Measurements from ENCODE around the gene CDH12. TPM values are rescaled to one million over a fixed set of nuclear protein-coding genes. Genes with fewer than 3 reads are reported as not detected.

CDH12 gene
- total RNA-seq, 3 donors from 2014 or later = not detected

DNA sequence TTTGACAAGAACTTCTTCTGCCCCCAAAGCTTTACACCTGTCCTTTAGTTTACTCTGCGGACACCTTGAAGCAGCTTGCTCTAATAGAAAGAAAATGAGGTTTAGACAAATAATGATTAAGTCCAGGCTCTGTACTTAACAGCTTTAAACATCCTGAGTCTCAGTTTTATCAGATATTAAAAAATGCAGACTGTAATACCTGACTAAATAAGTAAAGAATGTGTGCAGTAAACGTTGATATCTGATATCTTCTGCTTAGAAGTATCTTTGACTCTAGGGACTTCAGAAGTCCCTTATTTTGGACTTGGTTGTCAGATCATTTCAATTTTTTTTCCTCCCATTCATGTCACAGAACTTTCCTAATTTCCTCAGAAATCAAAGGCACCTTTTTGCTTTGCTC is 1060.4 kb downstream of the CDH12 start:
- H3K4me1 Mint-ChIP-seq (ENCODE audit: low read depth) = no peaks in the 10 kb centered on the region
- ATAC-seq = no peak
- H3K9me3 Mint-ChIP-seq = peaks cover 5% of the 10 kb centered on the region
- H3K27me3 Mint-ChIP-seq (ENCODE audit: low read depth) = no peaks in the 10 kb centered on the region
- no peak overlapping the region for H3K4me3 Mint-ChIP-seq
- no peak for DNase-seq
- no peaks in the 10 kb centered on the region for H3K36me3 Mint-ChIP-seq (ENCODE audit: insufficient read depth)

DNA sequence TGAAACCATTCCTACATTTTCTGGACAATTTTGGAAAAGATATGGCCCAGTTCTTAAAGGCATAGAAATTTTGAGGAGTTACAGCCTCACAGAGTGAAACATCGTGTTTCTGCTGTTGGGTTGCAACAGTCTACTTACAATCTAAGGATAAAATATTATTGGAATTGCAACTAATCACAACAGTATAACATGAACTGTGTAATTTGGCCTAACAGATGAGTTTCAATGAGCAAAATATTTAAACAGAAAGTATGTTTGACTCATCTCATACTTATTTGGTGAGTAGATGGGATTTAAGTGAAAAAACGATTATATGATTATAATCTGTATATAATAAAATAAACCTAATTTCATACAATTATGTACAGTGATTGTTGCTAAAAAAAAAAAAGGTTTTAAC is 1061.8 kb downstream of the CDH12 start:
- no peak overlapping the region for H3K4me3 Mint-ChIP-seq
- no peaks in the 10 kb centered on the region for H3K27me3 Mint-ChIP-seq (ENCODE audit: low read depth)
- no peaks in the 10 kb centered on the region for H3K36me3 Mint-ChIP-seq (ENCODE audit: insufficient read depth)
- no peak for DNase-seq
- peaks cover 5% of the 10 kb centered on the region for H3K9me3 Mint-ChIP-seq
- no peak for ATAC-seq
- H3K4me1 Mint-ChIP-seq (ENCODE audit: low read depth) = no peaks in the 10 kb centered on the region

DNA sequence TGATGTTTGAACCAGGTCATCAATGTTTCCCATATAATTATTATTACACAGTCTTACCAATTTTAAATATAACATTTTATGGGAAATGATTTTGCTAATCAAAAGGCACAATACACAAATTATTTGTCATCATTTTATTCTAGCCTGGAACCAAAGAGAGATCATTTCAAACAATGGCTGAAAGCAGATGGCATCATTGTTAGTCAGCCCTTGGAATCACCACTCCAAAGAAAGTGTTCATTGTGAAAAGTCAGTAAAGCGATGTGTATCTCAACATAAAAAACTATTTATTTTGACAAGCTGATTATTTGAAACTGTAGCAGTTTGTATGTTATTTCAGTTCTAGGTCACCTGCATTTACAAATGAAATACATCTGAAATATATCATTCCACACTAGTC is 1068.7 kb downstream of the CDH12 start:
- no peak overlapping the region for H3K4me3 Mint-ChIP-seq
- H3K9me3 Mint-ChIP-seq = peaks cover 4% of the 10 kb centered on the region
- no peaks in the 10 kb centered on the region for H3K4me1 Mint-ChIP-seq (ENCODE audit: low read depth)
- no peaks in the 10 kb centered on the region for H3K36me3 Mint-ChIP-seq (ENCODE audit: insufficient read depth)
- DNase-seq = no peak
- H3K27me3 Mint-ChIP-seq (ENCODE audit: low read depth) = no peaks in the 10 kb centered on the region
- no peak for ATAC-seq

DNA sequence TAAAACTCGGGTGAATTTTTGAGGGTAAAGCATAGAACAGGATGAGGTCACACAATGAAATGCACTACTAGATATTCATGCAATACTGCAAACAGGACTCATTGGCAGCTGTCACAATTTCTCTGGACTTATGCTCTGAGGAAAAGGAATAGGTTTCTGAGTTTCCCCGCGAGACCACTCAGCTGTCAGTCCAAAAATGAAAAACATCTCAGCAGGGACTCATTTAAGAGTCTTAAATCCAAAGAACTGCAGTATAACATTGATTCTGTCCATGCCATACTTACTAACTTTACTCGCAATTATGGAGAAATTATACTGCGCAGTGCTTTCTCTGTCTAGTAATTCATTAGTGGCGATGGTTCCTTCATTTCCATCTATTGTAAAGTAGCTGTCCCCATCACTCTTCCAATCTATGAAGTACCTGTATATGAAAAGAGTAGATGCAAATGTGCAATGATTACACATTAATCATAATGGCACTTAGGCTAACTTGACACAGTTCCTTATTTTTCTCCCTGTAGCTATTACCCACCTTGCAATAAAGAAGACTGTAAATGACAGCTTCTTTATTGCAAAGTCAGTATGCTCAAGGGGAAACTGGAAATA is 1070.0 kb downstream of the CDH12 start:
- H3K36me3 Mint-ChIP-seq (ENCODE audit: insufficient read depth) = no peaks in the 10 kb centered on the region
- no peaks in the 10 kb centered on the region for H3K4me1 Mint-ChIP-seq (ENCODE audit: low read depth)
- no peak for DNase-seq
- H3K9me3 Mint-ChIP-seq = peaks cover 4% of the 10 kb centered on the region
- no peak overlapping the region for H3K4me3 Mint-ChIP-seq
- H3K27me3 Mint-ChIP-seq (ENCODE audit: low read depth) = no peaks in the 10 kb centered on the region
- ATAC-seq = no peak

DNA sequence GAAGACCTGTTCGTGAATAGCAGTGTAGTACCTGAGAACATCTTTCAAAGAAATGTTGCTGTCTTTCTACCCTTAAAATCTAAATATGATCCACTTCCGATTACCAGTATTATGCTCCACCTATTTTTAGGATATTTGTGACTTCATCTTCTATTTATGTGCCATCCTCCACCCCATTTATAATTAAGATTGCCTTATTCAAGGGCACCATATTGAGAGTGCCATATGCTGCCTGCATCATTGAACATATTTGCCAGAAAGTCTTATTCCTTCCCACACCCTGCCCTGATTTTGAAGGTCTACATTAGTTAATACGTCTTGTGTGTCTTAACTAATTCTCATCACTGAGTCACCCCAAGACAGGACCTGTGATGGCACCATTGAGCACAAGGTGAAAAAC is 1076.7 kb downstream of the CDH12 start:
- no peak for DNase-seq
- Mint-ChIP-seq H3K9me3 (peaks cover 12% of the 10 kb centered on the region), H3K4me3 (no peak overlapping the region), H3K36me3 (ENCODE audit: insufficient read depth) (no peaks in the 10 kb centered on the region), H3K4me1 (ENCODE audit: low read depth) (no peaks in the 10 kb centered on the region), H3K27me3 (ENCODE audit: low read depth) (no peaks in the 10 kb centered on the region)
- no peak for ATAC-seq

DNA sequence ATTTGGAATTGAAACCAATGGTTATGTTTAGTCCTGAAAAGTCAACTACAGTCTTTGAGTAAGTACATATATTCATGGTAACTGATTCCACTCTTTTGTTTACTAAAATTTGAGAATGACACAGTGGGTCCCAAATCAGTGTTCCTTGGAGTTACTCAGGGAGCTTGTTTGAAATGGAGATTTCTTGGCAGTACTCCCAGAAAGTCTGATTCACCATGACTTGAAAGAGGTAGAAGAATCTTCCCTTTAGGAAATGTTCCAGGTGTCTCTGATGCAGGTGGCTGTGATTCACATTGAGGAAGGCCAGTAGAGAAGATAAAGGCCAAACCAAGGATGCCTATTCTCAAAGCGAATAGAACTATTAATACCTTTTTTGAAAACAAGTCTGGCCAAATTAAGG is 1078.3 kb downstream of the CDH12 start:
- DNase-seq = no peak
- no peaks in the 10 kb centered on the region for H3K27me3 Mint-ChIP-seq (ENCODE audit: low read depth)
- H3K4me1 Mint-ChIP-seq (ENCODE audit: low read depth) = no peaks in the 10 kb centered on the region
- no peak overlapping the region for H3K4me3 Mint-ChIP-seq
- H3K36me3 Mint-ChIP-seq (ENCODE audit: insufficient read depth) = no peaks in the 10 kb centered on the region
- peaks cover 15% of the 10 kb centered on the region for H3K9me3 Mint-ChIP-seq
- no peak for ATAC-seq

DNA sequence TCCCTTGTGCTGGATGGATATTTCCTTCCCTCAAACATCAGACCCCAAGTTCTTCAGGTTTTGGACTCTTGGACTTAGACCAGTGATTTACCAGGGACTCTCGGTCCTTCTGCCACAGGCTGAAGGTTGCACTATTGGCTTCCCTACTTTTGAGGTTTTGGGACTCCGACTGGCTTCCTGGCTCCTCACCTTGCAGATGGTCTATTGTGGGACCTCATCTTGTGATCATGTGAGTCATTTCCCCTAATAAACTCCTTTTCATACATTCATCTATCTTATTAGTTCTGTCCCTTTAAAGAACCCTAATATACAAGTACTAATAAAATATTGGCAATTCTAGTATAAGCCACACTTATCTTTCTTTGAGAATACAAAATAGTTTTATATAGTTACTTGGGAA is 1078.9 kb downstream of the CDH12 start:
- Mint-ChIP-seq H3K4me3 (no peak overlapping the region), H3K27me3 (ENCODE audit: low read depth) (no peaks in the 10 kb centered on the region), H3K9me3 (peaks cover 16% of the 10 kb centered on the region), H3K4me1 (ENCODE audit: low read depth) (no peaks in the 10 kb centered on the region), H3K36me3 (ENCODE audit: insufficient read depth) (no peaks in the 10 kb centered on the region)
- ATAC-seq (no peak), DNase-seq (no peak)

DNA sequence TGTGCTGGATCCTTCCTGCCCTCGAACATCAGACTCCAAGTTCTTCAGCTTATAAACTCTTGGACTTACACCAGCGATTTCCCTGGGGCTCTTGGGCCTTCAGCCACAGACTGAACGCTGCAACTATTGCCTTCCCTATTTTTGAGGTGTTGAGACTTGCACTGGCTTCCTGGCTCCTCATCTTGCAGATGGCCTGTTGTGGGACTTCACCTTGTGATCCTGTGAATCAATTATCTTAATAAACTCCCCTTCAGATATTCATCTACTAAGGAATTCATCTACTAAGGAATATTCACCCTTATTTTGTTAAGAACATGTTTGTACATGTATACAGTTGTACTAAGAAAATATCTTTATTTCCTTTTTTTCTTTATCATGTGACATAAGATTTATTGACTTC is 1079.7 kb downstream of the CDH12 start:
- peaks cover 18% of the 10 kb centered on the region for H3K9me3 Mint-ChIP-seq
- no peaks in the 10 kb centered on the region for H3K27me3 Mint-ChIP-seq (ENCODE audit: low read depth)
- no peak overlapping the region for H3K4me3 Mint-ChIP-seq
- no peaks in the 10 kb centered on the region for H3K36me3 Mint-ChIP-seq (ENCODE audit: insufficient read depth)
- no peak for ATAC-seq
- no peak for DNase-seq
- no peaks in the 10 kb centered on the region for H3K4me1 Mint-ChIP-seq (ENCODE audit: low read depth)

DNA sequence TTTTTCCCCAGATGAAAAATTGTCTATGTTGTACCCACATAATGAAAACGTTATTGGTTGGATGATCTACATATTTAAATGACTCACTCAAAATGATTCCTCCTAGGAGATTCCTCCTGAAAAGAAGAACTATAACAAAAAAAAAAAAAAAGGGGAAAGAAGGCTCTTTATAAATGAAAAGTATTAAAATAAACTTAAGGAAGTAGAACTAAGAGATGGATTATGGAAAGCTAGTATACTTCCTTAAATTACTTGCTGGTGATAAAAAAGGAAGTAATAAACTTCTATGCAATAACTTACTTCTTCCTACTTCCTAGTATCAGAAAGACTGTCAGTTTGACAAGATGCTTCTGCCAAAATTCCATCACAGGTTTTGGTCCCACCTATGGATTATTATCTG is 1087.7 kb downstream of the CDH12 start:
- Mint-ChIP-seq H3K9me3 (peaks cover 6% of the 10 kb centered on the region), H3K36me3 (ENCODE audit: insufficient read depth) (no peaks in the 10 kb centered on the region), H3K4me3 (no peak overlapping the region), H3K27me3 (ENCODE audit: low read depth) (no peaks in the 10 kb centered on the region), H3K4me1 (ENCODE audit: low read depth) (no peaks in the 10 kb centered on the region)
- ATAC-seq (no peak), DNase-seq (no peak)

DNA sequence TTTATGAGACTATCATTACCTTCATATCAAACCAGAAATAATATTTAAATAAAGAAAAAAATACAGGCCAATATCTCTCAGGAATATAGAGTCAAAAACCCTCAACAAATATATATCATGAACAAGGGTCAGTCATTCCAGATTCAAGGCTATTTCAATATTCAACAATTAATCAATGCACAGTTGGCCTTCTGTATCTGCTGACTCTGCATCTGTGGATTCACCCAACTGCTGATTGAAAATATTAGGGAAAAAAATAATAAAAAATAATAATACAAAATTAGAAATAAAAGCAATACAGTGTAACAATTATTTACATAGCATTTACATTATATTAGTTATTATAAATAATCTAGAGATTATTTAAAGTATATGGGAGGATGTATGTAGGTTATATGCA is 1114.0 kb downstream of the CDH12 start:
- Mint-ChIP-seq H3K4me1 (ENCODE audit: low read depth) (no peaks in the 10 kb centered on the region), H3K9me3 (peaks cover 8% of the 10 kb centered on the region), H3K36me3 (ENCODE audit: insufficient read depth) (no peaks in the 10 kb centered on the region), H3K4me3 (no peak overlapping the region), H3K27me3 (ENCODE audit: low read depth) (no peaks in the 10 kb centered on the region)
- DNase-seq = no peak
- no peak for ATAC-seq

DNA sequence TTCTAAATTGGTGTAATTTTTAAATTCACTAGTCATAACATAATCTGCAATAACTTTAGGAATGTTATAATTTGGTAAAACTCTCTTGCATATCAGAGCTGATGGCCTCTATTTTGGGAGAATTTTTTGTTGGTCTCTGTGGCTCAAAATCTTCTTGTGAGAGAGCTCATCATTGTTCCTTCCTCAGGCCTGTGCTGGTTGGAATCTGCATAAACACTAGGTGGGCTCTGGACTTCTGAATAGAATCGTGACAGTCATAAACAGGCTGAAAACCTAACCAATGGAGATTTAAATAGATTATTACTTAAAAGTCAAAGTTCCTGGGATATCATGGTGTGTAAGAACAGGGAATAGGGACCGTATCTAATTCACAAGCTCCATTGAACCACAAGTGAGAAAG is 1129.6 kb downstream of the CDH12 start:
- H3K9me3 Mint-ChIP-seq = peaks cover 4% of the 10 kb centered on the region
- no peak for ATAC-seq
- no peak for DNase-seq
- no peak overlapping the region for H3K4me3 Mint-ChIP-seq
- no peaks in the 10 kb centered on the region for H3K27me3 Mint-ChIP-seq (ENCODE audit: low read depth)
- no peaks in the 10 kb centered on the region for H3K36me3 Mint-ChIP-seq (ENCODE audit: insufficient read depth)
- H3K4me1 Mint-ChIP-seq (ENCODE audit: low read depth) = no peaks in the 10 kb centered on the region

DNA sequence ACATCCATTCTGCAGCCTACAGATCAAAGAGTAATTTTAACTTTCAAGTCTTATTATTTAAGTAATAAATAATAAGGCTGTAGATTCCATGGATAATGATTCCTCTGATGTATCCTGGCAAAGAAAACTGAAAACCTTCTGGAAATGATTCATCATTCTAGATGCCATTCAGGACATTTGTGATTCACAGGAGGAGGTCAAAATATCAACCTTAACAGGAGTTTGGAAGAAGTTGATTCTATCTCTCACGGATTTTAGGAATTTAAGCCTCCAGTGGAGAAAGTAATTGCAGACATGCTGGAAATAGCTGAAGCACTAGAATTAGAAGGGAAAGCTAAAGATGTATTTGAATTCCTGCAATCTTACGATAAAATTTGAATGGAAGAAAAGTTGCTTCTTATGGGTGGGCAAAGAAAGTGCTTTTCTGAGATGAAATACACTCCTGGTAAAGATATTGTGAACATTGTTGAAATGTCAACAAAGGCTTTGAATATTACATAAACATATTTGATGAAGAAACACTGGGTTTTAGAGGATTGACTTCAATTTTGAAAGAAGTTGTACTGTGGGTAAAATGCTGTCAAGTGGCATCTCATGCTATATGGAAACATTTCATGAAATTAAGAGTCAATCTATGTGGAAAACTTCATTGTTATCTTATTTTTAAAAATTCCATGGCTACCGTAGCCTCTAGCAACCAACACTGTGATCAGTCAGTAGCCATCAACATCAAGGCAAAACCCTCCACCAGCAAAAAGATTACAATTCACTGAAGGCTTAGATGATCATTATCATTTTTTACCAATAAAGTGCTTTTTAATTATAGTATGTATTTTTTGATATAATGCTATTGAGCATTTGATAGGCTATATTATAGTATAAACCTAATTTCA is 1141.0 kb downstream of the CDH12 start:
- Mint-ChIP-seq H3K27me3 (ENCODE audit: low read depth) (no peaks in the 10 kb centered on the region), H3K4me3 (no peak overlapping the region), H3K9me3 (no peaks in the 10 kb centered on the region), H3K4me1 (ENCODE audit: low read depth) (no peaks in the 10 kb centered on the region), H3K36me3 (ENCODE audit: insufficient read depth) (no peaks in the 10 kb centered on the region)
- DNase-seq = no peak
- ATAC-seq = no peak

DNA sequence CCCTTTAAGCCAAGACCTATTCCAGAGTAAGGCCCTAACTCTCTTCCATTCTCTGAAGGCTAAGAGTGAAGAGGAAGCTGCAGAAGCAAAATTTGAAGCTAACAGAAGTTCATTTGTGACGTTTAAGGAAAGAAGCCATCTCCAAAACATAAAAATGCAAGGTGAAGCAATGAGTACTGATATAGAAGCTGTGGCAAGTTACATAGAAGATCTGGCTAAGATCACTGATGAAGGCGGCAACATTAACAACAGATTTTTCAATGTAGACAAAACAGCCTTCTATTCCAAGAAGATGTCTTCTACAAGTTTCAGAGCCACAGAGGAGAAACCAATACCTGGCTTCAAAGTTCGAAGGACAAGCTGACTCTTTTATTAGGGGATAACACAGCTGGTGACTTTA is 1143.4 kb downstream of the CDH12 start:
- Mint-ChIP-seq H3K36me3 (ENCODE audit: insufficient read depth) (no peaks in the 10 kb centered on the region), H3K4me3 (no peak overlapping the region), H3K27me3 (ENCODE audit: low read depth) (no peaks in the 10 kb centered on the region), H3K4me1 (ENCODE audit: low read depth) (no peaks in the 10 kb centered on the region), H3K9me3 (no peaks in the 10 kb centered on the region)
- ATAC-seq = no peak
- no peak for DNase-seq

DNA sequence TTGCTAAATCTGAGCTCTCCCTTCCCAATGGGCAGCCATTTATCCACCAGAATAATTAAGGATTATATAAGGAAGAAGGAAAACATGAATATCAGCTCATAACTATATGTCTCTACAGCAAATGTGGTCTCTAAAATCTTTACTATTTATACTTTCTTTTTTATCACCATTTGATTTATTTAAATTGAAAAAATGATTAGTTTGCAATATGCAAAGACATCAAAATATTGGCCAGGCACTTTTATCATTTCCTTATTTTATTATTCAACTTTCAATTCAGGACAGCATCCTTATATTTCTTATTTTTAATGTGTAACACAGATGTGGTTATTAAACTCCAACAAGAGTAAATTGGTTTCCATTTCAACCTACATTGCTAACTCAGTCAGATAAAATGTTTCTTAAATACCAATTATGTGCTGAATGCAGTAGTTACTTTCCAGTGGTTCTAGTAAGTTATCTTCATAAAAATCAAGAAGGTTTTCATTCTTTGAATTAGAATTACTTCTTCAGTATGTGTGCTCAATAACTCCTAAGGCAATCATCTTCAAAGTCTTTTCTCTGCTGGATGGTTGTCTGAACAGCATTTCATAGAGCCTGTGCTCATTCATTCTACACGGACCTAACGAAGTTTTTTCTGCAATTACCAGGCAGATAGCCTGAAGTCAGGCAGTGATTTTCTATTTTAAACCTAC is 1148.0 kb downstream of the CDH12 start:
- ATAC-seq = no peak
- no peak for DNase-seq
- H3K27me3 Mint-ChIP-seq (ENCODE audit: low read depth) = no peaks in the 10 kb centered on the region
- H3K36me3 Mint-ChIP-seq (ENCODE audit: insufficient read depth) = no peaks in the 10 kb centered on the region
- H3K4me1 Mint-ChIP-seq (ENCODE audit: low read depth) = no peaks in the 10 kb centered on the region
- peaks cover 3% of the 10 kb centered on the region for H3K9me3 Mint-ChIP-seq
- H3K4me3 Mint-ChIP-seq = no peak overlapping the region

DNA sequence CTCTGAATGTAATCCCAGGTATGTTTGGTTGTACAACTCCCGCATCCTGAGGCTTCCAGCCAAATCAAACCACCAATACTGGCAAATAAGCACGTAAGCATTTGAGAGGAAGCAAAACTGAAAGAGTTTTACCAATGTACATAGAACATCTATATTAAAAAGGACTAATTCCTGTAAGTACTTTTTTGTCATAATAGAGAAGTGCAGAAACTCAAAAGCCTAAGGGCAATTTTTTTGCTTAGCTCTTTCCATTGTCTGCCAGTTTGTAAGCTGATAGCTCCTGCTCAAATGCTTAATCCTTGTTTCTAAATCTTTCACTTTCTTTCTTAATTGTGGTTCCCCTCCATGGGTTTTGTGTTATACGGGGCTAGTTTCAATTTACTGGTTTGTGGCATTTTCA is 1151.8 kb downstream of the CDH12 start:
- Mint-ChIP-seq H3K27me3 (ENCODE audit: low read depth) (no peaks in the 10 kb centered on the region), H3K9me3 (peaks cover 10% of the 10 kb centered on the region), H3K36me3 (ENCODE audit: insufficient read depth) (no peaks in the 10 kb centered on the region), H3K4me3 (no peak overlapping the region), H3K4me1 (ENCODE audit: low read depth) (no peaks in the 10 kb centered on the region)
- ATAC-seq (no peak), DNase-seq (no peak)

Measured in activated T-cell treated with anti-CD3 and anti-CD28 coated beads, Interleukin-2, amount 50 U/mL, for 4 hours (primary cell).